ENCODE measurements around the gene SLC9B2. TPM values are rescaled to one million over a fixed set of nuclear protein-coding genes. Genes with fewer than 3 reads are reported as not detected.

Gene SLC9B2
- total RNA-seq (1 to 10 TPM; 8.5 to 9.6 TPM), polyA plus RNA-seq (ENCODE audit: insufficient read length in 6 of 6) (10 to 100 TPM in 1 of 6 donors, 1 to 10 TPM in 5; 6.6 to 10.8 (median 9.0) TPM)
- long read RNA-seq, donor 1, partial matches to known transcripts, result 0 of 2 reads
- long read RNA-seq, donor 1, other reads (novel, unspliced or antisense), result 0 of 2 reads
- long read RNA-seq, donor 2, result 0 reads
- long read RNA-seq, donor 3, partial matches to known transcripts, result 0 of 1 reads
- long read RNA-seq, donor 3, other reads (novel, unspliced or antisense), result 0 of 1 reads
- long read RNA-seq, donor 4, partial matches to known transcripts, result 1 of 3 reads
- long read RNA-seq, donor 4, other reads (novel, unspliced or antisense), result 1 of 3 reads
- long read RNA-seq, donor 5, result 0 reads
- long read RNA-seq, donor 6, partial matches to known transcripts, result 0 of 2 reads
- long read RNA-seq, donor 6, other reads (novel, unspliced or antisense), result 0 of 2 reads
- long read RNA-seq, donor 7, result 0 reads
- long read RNA-seq, donor 8, result 0 reads
- long read RNA-seq, donor 9, result 0 reads
- long read RNA-seq, donor 10, partial matches to known transcripts, result 0 of 4 reads
- long read RNA-seq, donor 10, other reads (novel, unspliced or antisense), result 1 of 4 reads
- long read RNA-seq, donor 11, partial matches to known transcripts, result 7 of 9 reads
- long read RNA-seq, donor 11, other reads (novel, unspliced or antisense), result 0 of 9 reads
- long read RNA-seq, donor 12, result 0 reads

- no peaks in the 10 kb centered on the region for H3K36me3 ChIP-seq
- DNase-seq, result no peak
- peaks cover 4 to 27% of the 10 kb centered on the region in 2 donors for H3K4me1 ChIP-seq
- no peaks in the 10 kb centered on the region for H3K9me3 ChIP-seq
- peak; percentile 87 for ATAC-seq
- intact Hi-C loops (cut with DNase I), result no loop called here
- peaks cover 0 to 14% of the 10 kb centered on the region in 2 donors for H3K27me3 ChIP-seq
- TF ChIP-seq, protein P1, sequence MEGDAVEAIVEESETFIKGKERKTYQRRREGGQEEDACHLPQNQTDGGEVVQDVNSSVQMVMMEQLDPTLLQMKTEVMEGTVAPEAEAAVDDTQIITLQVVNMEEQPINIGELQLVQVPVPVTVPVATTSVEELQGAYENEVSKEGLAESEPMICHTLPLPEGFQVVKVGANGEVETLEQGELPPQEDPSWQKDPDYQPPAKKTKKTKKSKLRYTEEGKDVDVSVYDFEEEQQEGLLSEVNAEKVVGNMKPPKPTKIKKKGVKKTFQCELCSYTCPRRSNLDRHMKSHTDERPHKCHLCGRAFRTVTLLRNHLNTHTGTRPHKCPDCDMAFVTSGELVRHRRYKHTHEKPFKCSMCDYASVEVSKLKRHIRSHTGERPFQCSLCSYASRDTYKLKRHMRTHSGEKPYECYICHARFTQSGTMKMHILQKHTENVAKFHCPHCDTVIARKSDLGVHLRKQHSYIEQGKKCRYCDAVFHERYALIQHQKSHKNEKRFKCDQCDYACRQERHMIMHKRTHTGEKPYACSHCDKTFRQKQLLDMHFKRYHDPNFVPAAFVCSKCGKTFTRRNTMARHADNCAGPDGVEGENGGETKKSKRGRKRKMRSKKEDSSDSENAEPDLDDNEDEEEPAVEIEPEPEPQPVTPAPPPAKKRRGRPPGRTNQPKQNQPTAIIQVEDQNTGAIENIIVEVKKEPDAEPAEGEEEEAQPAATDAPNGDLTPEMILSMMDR (IDR thresholded peaks at IDR 0.05), result no peak
- H3K27ac ChIP-seq, result peak within 1 kb of the TSS; percentile 83 to 88
- peak within 1 kb of the TSS; percentile 77 to 79 for H3K4me3 ChIP-seq
These were observed at the start of gene SLC9B2 for GRCh38 chr4:103076747-103077347. TSS of gene SLC9B2 (minus strand) at chr4:103076761. CDS start at chr4:103067550, 9,211 bp downstream.

DNA sequence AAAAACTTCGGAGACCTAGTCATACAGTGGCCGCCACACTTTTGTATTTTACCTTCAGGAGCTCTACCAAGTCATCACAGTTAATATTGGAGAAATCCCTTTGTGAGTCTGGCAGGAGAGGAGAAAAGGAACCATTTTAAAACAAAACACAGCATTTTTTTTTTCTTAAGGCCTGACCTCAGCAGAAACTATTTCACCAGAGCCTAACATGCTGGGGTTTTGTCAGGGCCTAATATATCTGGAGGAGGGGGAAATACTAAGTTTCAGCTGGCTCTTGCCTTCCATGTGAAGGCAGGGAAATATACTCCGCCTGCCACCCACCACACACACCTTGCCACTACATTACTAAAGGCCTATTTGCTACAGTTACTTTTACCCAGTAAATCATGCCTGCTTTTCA, 49.6 kb upstream of the SLC9B2 start:
- TF ChIP-seq, protein P1 (IDR thresholded peaks at IDR 0.05), result no peak
- intact Hi-C loops (cut with DNase I), result no loop called here
- no peaks in the 10 kb centered on the region for H3K27me3 ChIP-seq

GRCh38 chr4:103123114-103123513, 46.6 kb upstream of the SLC9B2 start:
- H3K36me3 ChIP-seq, result no peaks in the 10 kb centered on the region
- H3K9me3 ChIP-seq, result no peaks in the 10 kb centered on the region
- H3K4me1 ChIP-seq, result no peaks in the 10 kb centered on the region
- H3K27me3 ChIP-seq, result no peaks in the 10 kb centered on the region
- intact Hi-C loops (cut with DNase I), result no loop called here
- ATAC-seq (no peak), DNase-seq (no peak)
- no peak overlapping the region for H3K27ac ChIP-seq
- TF ChIP-seq, protein P1 (IDR thresholded peaks at IDR 0.05), result no peak
- no peak overlapping the region for H3K4me3 ChIP-seq

More for the DNA sequence above, 49.6 kb upstream of the SLC9B2 start:
- H3K4me1 ChIP-seq, result no peaks in the 10 kb centered on the region
- no peaks in the 10 kb centered on the region for H3K36me3 ChIP-seq
- no peak for ATAC-seq
- no peak overlapping the region for H3K27ac ChIP-seq
- H3K4me3 ChIP-seq, result no peak overlapping the region
- no peak for DNase-seq
- peaks cover 0 to 10% of the 10 kb centered on the region in 2 donors for H3K9me3 ChIP-seq

- Histone ChIP-seq H3K4me3 (no peak overlapping the region), H3K4me1 (no peaks in the 10 kb centered on the region), H3K27ac (no peak overlapping the region), H3K27me3 (no peaks in the 10 kb centered on the region), H3K36me3 (no peaks in the 10 kb centered on the region), H3K9me3 (no peaks in the 10 kb centered on the region)
- intact Hi-C loops (cut with DNase I), result no loop called here
- ATAC-seq (no peak), DNase-seq (no peak)
- TF ChIP-seq, protein P1 (IDR thresholded peaks at IDR 0.05), result no peak
These were observed 41.6 kb upstream of the SLC9B2 start for GRCh38 chr4:103118166-103118565.

- Histone ChIP-seq H3K27ac (no peak overlapping the region), H3K9me3 (no peaks in the 10 kb centered on the region), H3K36me3 (no peaks in the 10 kb centered on the region), H3K4me1 (no peaks in the 10 kb centered on the region), H3K27me3 (no peaks in the 10 kb centered on the region), H3K4me3 (no peak overlapping the region)
- intact Hi-C loops (cut with DNase I), result no loop called here
- ATAC-seq (no peak), DNase-seq (no peak)
- TF ChIP-seq, protein P1 (IDR thresholded peaks at IDR 0.05), result no peak
These were observed 35.0 kb upstream of the SLC9B2 start for GRCh38 chr4:103111598-103111997.
